Sigmoid colon (tissue), 3 donors: Measurements from ENCODE around the gene TMEM170B.

Experiments
- POLR2A ChIP-seq, 2 donors: fragments of 450-650 bp; IDR thresholded peaks; one replicate each; pipeline ENCODE4 v1.6.1; 2016; ENCODE audit warnings: antibody characterized with exemption in 2 of 2, mild to moderate bottlenecking in 2 of 2, moderate library complexity in 2 of 2
- TF ChIP-seq, protein P1 (sequence below), 4 experiments: fragments of 450-650 bp in 3 of 4; fragments of 200-600 bp in 1 of 4; IDR thresholded peaks; one replicate each; pipeline ENCODE4 v1.5.1; 2016 to 2019; ENCODE audit warnings: antibody characterized with exemption in 4 of 4, mild to moderate bottlenecking in 3 of 4, moderate library complexity in 2 of 4

GRCh38 chr6:11632795-11633511, 95.4 kb downstream of the TMEM170B start:
- TF ChIP-seq, protein P1, sequence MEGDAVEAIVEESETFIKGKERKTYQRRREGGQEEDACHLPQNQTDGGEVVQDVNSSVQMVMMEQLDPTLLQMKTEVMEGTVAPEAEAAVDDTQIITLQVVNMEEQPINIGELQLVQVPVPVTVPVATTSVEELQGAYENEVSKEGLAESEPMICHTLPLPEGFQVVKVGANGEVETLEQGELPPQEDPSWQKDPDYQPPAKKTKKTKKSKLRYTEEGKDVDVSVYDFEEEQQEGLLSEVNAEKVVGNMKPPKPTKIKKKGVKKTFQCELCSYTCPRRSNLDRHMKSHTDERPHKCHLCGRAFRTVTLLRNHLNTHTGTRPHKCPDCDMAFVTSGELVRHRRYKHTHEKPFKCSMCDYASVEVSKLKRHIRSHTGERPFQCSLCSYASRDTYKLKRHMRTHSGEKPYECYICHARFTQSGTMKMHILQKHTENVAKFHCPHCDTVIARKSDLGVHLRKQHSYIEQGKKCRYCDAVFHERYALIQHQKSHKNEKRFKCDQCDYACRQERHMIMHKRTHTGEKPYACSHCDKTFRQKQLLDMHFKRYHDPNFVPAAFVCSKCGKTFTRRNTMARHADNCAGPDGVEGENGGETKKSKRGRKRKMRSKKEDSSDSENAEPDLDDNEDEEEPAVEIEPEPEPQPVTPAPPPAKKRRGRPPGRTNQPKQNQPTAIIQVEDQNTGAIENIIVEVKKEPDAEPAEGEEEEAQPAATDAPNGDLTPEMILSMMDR (IDR thresholded peaks at IDR 0.05) = no peak
- TF ChIP-seq POLR2A (IDR thresholded peaks at IDR 0.05) = no peak
